ENCODE measurements around the gene JUNB. TPM values are rescaled to one million over a fixed set of nuclear protein-coding genes. Genes with fewer than 3 reads are reported as not detected.

JUNB gene
- total and polyA plus RNA-seq, 2 of the 13 experiments (the other 11 are each of a cell fraction or from before 2014, with no cell fraction given), result 7.7 to 8.2 TPM

DNA sequence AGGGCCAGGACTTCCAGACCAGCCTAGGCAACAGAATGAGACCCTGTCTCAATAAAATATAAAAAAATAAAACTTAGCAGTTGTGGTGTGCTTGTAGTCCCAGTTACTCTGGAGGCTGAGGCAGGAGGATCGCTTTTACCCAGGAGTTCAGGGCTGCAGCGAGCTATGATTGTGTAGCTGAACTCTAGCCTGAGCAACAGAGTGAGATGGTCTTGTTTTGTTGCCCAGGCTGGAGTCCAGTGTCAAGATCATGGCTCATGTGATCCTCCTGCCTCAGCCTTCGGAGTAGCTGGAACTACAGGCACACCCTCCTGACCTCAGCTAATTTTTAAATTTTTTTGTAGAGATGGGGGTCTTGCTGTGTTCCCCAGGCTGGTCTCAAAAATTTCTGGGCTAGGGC lies 4.3 kb upstream of the JUNB start (continued):
- TF ChIP-seq CSRNP2 (CRISPR knock-in tag; conservative IDR thresholded peaks at IDR 0.05; ENCODE audit: low read depth) (no peak), ZNF597 (CRISPR knock-in tag; IDR thresholded peaks at IDR 0.05) (no peak), ZNF124 (CRISPR knock-in tag; IDR thresholded peaks at IDR 0.05) (no peak)
- TF ChIP-seq, protein P1, sequence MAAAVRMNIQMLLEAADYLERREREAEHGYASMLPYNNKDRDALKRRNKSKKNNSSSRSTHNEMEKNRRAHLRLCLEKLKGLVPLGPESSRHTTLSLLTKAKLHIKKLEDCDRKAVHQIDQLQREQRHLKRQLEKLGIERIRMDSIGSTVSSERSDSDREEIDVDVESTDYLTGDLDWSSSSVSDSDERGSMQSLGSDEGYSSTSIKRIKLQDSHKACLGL (CRISPR knock-in tag; IDR thresholded peaks at IDR 0.05), result no peak

DNA sequence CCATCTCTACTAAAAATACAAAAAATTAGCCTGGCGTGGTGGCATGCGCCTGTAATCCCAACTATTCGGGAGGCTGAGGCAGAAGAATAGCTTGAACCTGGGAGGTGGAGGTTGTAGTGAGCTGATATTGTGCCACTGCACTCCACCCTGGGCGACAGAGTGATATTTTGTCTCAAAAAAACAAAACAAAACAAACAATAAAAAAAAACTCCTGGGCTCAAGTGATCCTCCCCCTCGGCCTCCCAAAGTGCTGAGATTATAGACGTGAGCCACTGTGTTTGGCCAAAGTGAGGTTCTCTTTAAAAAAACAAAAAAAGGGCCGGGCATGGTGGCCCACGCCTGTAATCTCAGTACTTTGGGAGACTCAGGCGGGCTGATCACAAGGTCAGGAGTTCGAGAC lies 3.8 kb upstream of the JUNB start:
- no peak overlapping the region for H3K4me3 ChIP-seq (replicated peaks in 1 of 3; ENCODE audit: insufficient read depth in 1 of 3, low read depth in 2 of 3, low read length in 3 of 3)
- POLR2A ChIA-PET, result interaction anchor here (1.4 to 1.5 kb wide), 2 partner anchors 9 to 13 kb away, joined by 3 to 5 read pairs; no protein-coding TSS in a partner anchor
- FAIRE-seq, result no peak

More for the DNA sequence above, 3.8 kb upstream of the JUNB start:
- H3K79me2 ChIP-seq (ENCODE audit: insufficient read depth, low read length), result peaks cover 4% of the 10 kb centered on the region
- intact Hi-C loops (cut with micrococcal nuclease; ENCODE audit: unreplicated experiment), result no loop called here
- no peak overlapping the region for H2AFZ ChIP-seq (ENCODE audit: low read length)
- no peak for ATAC-seq
- no peak overlapping the region for H3K27ac ChIP-seq (ENCODE audit: extremely low read length, insufficient read depth, low read length)
- H3K36me3 ChIP-seq (replicated peaks in 1 of 2; ENCODE audit: control insufficient read depth in 1 of 2, insufficient read depth in 2 of 2, low read length in 2 of 2), result no peaks in the 10 kb centered on the region
- no peaks in the 10 kb centered on the region; a peak in 2 of 5 replicates for H3K27me3 ChIP-seq (ENCODE audit: control insufficient read depth in 1 of 2, insufficient read depth in 2 of 2, low read length in 2 of 2)
- peaks cover 77% of the 10 kb centered on the region for H3K4me1 ChIP-seq (ENCODE audit: insufficient read depth, low read length)
- no peaks in the 10 kb centered on the region for H3K9me3 ChIP-seq (ENCODE audit: low read length)
- H3K4me2 ChIP-seq (ENCODE audit: low read depth, low read length), result no peak overlapping the region
- TF ChIP-seq XBP1 (CRISPR knock-in tag; IDR thresholded peaks at IDR 0.05), result no peak
- no peak for TF ChIP-seq GLMP (CRISPR knock-in tag; IDR thresholded peaks at IDR 0.05; ENCODE audit: borderline replicate concordance)
- TF ChIP-seq, protein P2, sequence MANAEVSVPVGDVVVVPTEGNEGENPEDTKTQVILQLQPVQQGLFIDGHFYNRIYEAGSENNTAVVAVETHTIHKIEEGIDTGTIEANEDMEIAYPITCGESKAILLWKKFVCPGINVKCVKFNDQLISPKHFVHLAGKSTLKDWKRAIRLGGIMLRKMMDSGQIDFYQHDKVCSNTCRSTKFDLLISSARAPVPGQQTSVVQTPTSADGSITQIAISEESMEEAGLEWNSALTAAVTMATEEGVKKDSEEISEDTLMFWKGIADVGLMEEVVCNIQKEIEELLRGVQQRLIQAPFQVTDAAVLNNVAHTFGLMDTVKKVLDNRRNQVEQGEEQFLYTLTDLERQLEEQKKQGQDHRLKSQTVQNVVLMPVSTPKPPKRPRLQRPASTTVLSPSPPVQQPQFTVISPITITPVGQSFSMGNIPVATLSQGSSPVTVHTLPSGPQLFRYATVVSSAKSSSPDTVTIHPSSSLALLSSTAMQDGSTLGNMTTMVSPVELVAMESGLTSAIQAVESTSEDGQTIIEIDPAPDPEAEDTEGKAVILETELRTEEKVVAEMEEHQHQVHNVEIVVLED (CRISPR knock-in tag; IDR thresholded peaks at IDR 0.05; ENCODE audit: borderline replicate concordance), result no peak
- no peak for TF ChIP-seq ZNF75D (CRISPR knock-in tag; IDR thresholded peaks at IDR 0.05; ENCODE audit: borderline replicate concordance)
- no peak for TF ChIP-seq NFYC (CRISPR knock-in tag; IDR thresholded peaks at IDR 0.05)
- no peak for TF ChIP-seq ZMAT3 (CRISPR knock-in tag; conservative IDR thresholded peaks at IDR 0.05)
- TF ChIP-seq NR1H2 (CRISPR knock-in tag; IDR thresholded peaks at IDR 0.05; ENCODE audit: borderline replicate concordance, low read depth), result no peak
- TF ChIP-seq SPEN (CRISPR knock-in tag; IDR thresholded peaks at IDR 0.05; ENCODE audit: low read depth), result no peak
- no peak for TF ChIP-seq ZSCAN9 (CRISPR knock-in tag; IDR thresholded peaks at IDR 0.05; ENCODE audit: borderline replicate concordance)
- TF ChIP-seq ZFP36 (IDR thresholded peaks at IDR 0.05; ENCODE audit: borderline replicate concordance, low read depth, low read length, partially characterized antibody), result no peak
- no peak for DNase-seq (ENCODE audit: low spot score)
- no TSS peak for BruUV-seq (replicated peaks)
- H4K20me1 ChIP-seq (ENCODE audit: insufficient read depth, low read length), result no peaks in the 10 kb centered on the region
- 46% methylated on average over 10 of the region's 10 CpGs for WGBS (ENCODE audit: low lambda C conversion rate)
- H3K9ac ChIP-seq (ENCODE audit: insufficient read depth, low read depth, low read length), result no peak overlapping the region
- CTCF ChIA-PET (ENCODE audit: low intra/inter-chr PET ratio, low total read pairs), result no interaction called here
- in situ Hi-C loops (cut with HindIII; ENCODE audit: extremely low pct_ligation_motif_present, low pct_unique_long_range_greater_than_20kb), result no loop called here

Data from HepG2 (cell line).